Activated naive CD8-positive, alpha-beta T cell treated with anti-CD3 and anti-CD28 coated beads, Interleukin-2, amount 10 ng/mL, durations not matched to agents 7 days and 5 days (primary cell): ENCODE data around the gene TRNAU1AP. TPM values are rescaled to one million over a fixed set of nuclear protein-coding genes. Genes with fewer than 3 reads are reported as not detected.

ENCODE experiments used
- ATAC-seq: fragments of 150-1000 bp; cut with Tn5 transposase; one replicate; pipeline ENCODE4 v1.10.0; 2021; ENCODE audit warnings: low read depth, moderate library complexity
- POLR2A ChIA-PET: fragments of 350-600 bp; sonication (Branson Sonifier 250); formaldehyde crosslinking; loops from one replicate; lab custom pipeline; 2021; ENCODE audit warnings: antibody characterized with exemption; lab: Charles Lee
- DNase-seq: peaks from one replicate; pipeline ENCODE4 v3.0.0; 2021
- H3K27ac Mint-ChIP-seq: one replicate; pipeline ENCODE4 v1.8.0; 2022; ENCODE audit warnings: mild to moderate bottlenecking, mixed read lengths
- H3K27me3 Mint-ChIP-seq: one replicate; pipeline ENCODE4 v1.8.0; 2022; ENCODE audit warnings: mild to moderate bottlenecking, moderate library complexity, mixed read lengths
- H3K36me3 Mint-ChIP-seq: one replicate; pipeline ENCODE4 v1.8.0; 2021; ENCODE audit warnings: mild to moderate bottlenecking, mixed read lengths
- H3K4me1 Mint-ChIP-seq: one replicate; pipeline ENCODE4 v1.8.0; 2021; ENCODE audit warnings: mixed read lengths
- H3K4me3 Mint-ChIP-seq: one replicate; pipeline ENCODE4 v1.8.0; 2022; ENCODE audit warnings: mild to moderate bottlenecking, moderate library complexity, mixed read lengths
- H3K9me3 Mint-ChIP-seq: one replicate; pipeline ENCODE4 v1.8.0; 2021; ENCODE audit warnings: mixed read lengths
- total RNA-seq, 2 experiments: library from RNA; stranded (reverse); gene quantifications; one replicate each; pipeline ENCODE4 v1.2.3, GENCODE V29; 2021

TRNAU1AP gene
- total RNA-seq, result 10 to 100 TPM; 54.2 to 58.9 TPM

DNA sequence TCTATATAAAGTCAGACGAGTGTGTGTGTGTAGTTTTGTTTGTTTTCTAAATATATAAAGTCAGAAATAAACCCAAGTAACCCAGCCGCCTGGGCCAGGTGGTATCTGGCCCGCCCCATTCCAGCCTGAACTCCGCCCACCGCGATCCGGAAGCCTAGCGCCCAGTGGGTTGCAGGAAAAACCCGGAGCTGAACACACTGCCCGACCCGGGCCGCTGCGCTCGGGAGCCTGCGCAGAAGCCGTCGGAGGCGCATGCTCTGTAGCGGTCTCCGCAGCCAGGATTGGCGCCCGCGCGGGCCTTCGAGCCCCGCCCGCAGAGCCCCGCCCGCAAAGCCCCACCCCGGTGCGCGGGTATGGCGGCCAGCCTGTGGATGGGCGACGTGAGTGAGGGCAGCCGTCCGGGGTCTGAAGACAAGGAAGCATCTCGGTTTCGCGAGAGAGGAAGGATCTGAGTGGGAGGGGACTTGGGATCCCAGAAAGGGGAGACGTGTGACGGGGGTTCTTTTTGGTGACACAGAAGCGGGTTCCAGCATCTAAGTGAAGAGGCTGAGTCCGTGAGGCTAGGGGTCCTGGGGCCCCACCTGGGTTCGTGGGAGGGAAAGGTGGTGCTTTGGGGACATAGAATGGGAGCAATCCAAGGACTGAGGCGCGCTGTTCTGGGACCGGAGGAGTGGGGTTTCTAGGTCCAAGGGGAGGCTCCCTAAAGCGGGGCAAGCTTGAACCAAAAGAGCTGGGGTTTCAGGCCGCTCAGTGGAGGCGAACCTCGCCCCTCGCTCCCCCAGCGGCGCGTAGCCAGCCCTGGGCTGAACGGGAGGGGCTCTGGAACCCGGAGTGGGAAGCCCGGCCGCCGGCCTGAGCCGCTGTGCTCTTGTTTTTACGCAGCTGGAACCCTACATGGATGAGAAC is at the start of gene TRNAU1AP:
TSS of gene TRNAU1AP (plus strand) at position 328 of the 906 bp plus-strand sequence. CDS start at position 354, 26 bp downstream.
- POLR2A ChIA-PET, result interaction anchor here (0.6 to 2.5 kb wide), 16 partner anchors 25 to 633 kb away, joined by 3 to 59 read pairs (median 5); partner anchors contain the start of genes ATP5IF1, GMEB1, RCC1 and RNU11

DNA sequence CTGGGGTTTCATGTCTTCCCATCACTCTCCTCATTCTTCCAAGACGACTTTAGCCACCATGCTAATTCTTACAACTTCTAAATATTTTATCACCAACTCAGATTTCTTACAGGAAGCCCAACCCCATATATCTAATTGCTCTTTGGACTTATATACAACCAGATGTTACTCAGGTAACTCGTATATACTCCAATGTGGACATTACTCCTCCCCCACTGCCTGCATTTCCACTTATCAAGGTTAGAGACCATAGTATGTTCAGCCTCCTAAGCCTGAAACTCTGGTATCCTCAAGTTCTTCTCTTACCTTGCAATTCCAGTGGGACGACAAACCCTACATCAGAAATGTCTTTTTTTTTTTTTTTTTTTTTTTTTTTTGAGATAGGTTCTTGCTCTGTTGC is 49.8 kb upstream of the TRNAU1AP start:
- no peak overlapping the region for H3K27ac Mint-ChIP-seq
- POLR2A ChIA-PET, result interaction anchor here (0.7 kb wide), 2 partner anchors 76 to 1074 kb away, joined by 4 to 9 read pairs; no protein-coding TSS in a partner anchor
- no peak for ATAC-seq
- H3K27me3 Mint-ChIP-seq, result no peaks in the 10 kb centered on the region
- no peaks in the 10 kb centered on the region for H3K9me3 Mint-ChIP-seq
- H3K4me3 Mint-ChIP-seq, result no peak overlapping the region
- no peak for DNase-seq
- peaks cover 3% of the 10 kb centered on the region for H3K4me1 Mint-ChIP-seq
- H3K36me3 Mint-ChIP-seq, result peaks cover 21% of the 10 kb centered on the region

More for the DNA sequence above, at the start of gene TRNAU1AP:
- no peaks in the 10 kb centered on the region for H3K9me3 Mint-ChIP-seq
- ATAC-seq (peak; percentile 95), DNase-seq (peak; percentile 98)
- H3K4me3 Mint-ChIP-seq, result peak within 1 kb of the TSS; percentile 93
- H3K4me1 Mint-ChIP-seq, result peaks cover 20% of the 10 kb centered on the region
- H3K27me3 Mint-ChIP-seq, result no peaks in the 10 kb centered on the region
- H3K27ac Mint-ChIP-seq, result peak within 1 kb of the TSS; percentile 96
- H3K36me3 Mint-ChIP-seq, result peaks cover 17% of the 10 kb centered on the region

DNA sequence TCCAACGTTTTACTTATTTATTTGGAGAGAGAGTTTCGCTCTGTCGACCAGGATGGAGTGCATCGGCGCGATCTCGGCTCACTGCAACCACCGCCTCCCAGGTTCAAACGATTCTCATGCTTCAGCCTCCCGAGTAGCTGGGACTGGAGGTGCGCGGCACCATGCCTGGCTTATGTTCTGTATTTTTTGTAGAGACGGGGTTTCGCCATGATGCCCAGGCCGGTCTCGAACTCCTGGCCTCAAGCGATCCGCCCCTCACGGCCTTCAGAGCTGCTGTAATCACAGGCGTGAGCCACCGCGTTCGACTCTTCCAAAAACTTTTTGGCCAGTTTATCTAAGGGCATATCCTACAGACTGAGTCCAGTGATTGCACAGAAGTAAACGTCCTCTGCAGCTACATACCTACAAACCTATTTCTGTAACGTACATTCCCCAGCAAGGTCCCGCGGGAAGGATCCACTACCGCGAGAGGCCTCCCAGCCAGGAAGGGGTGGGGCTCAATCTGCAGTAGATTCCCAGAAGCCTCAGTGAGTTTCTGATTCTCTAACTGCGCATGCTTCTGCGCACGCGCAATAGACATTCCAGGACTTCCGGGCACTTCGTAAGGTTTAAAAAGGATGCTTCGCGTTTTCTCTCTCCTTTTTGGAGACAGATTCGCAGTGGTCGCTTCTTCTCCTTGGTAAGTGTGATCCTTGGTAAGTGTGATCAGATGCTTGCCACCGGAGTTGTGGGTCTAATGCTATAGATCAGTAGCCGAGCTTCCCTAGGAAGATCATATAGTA is 47.3 kb upstream of the TRNAU1AP start, which contains the start of gene RCC1:
TSS of gene RCC1 (plus strand) at position 638 of the 782 bp plus-strand sequence. CDS start 23,824 bp downstream, outside the sequence.
- POLR2A ChIA-PET, result interaction anchor here (0.6 to 8.2 kb wide), 24 partner anchors 8 to 676 kb away, joined by 3 to 104 read pairs (median 5); partner anchors contain the start of genes EYA3, GMEB1, MED18 and PHACTR4
- DNase-seq (peak; percentile 89), ATAC-seq (peak; percentile 85)
- Mint-ChIP-seq H3K4me3 (peak within 1 kb of the TSS; percentile 99), H3K36me3 (peaks cover 46% of the 10 kb centered on the region), H3K9me3 (no peaks in the 10 kb centered on the region), H3K27ac (peak within 1 kb of the TSS; percentile 99), H3K27me3 (no peaks in the 10 kb centered on the region), H3K4me1 (peaks cover 27% of the 10 kb centered on the region)

DNA sequence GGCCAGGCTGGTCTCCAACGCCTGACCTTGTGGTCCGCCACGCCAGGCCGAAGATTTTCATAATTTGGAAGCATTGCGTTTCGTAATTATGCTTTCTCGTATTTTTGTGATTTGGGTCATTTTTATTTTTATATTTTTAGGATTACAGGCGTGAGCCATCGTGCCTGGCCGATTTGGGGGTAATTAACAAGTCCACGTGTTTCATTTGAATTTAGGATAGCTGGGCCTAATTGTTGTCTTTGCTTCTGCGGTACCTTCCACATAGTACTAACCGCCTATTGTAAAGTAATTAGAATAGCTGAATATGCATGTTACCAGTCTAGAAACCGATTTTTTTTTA is 46.0 kb upstream of the TRNAU1AP start:
- Mint-ChIP-seq H3K4me1 (peaks cover 33% of the 10 kb centered on the region), H3K9me3 (no peaks in the 10 kb centered on the region), H3K36me3 (peaks cover 52% of the 10 kb centered on the region), H3K27me3 (no peaks in the 10 kb centered on the region), H3K27ac (peak overlapping the region; percentile 99), H3K4me3 (peak overlapping the region; percentile 99)
- DNase-seq, result no peak
- no peak for ATAC-seq
- POLR2A ChIA-PET, result interaction anchor here (0.6 to 8.2 kb wide), 11 partner anchors 10 to 675 kb away, joined by 3 to 104 read pairs (median 7); partner anchors contain the start of genes GMEB1, RNU11, SRSF4 and TAF12

DNA sequence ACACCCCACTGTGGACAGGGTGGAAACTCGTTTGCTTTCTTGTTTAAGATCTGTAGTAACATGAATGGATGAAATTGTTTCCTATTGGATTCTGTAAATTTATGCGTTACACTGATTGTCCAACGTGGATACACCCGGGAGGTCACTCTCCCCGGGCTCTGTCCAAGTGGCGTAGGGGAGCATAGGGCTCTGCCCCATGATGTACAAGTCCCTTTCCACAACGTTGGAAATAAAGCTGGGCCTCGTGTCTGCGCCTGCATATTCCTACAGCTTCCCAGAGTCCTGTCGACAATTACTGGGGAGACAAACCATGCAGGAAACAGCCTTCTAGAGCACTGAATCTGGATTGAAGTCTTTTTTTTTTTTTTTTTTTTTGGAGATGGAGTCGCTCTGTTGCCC is 45.6 kb upstream of the TRNAU1AP start:
- H3K36me3 Mint-ChIP-seq, result peaks cover 55% of the 10 kb centered on the region
- POLR2A ChIA-PET, result interaction anchor here (0.6 to 8.2 kb wide), 13 partner anchors 10 to 675 kb away, joined by 3 to 104 read pairs (median 6); partner anchors contain the start of genes GMEB1, RNU11, SRSF4 and TAF12
- no peaks in the 10 kb centered on the region for H3K9me3 Mint-ChIP-seq
- H3K4me1 Mint-ChIP-seq, result peaks cover 35% of the 10 kb centered on the region
- peak overlapping the region; percentile 99 for H3K4me3 Mint-ChIP-seq
- no peak for ATAC-seq
- DNase-seq, result no peak
- peak overlapping the region; percentile 99 for H3K27ac Mint-ChIP-seq
- no peaks in the 10 kb centered on the region for H3K27me3 Mint-ChIP-seq

DNA sequence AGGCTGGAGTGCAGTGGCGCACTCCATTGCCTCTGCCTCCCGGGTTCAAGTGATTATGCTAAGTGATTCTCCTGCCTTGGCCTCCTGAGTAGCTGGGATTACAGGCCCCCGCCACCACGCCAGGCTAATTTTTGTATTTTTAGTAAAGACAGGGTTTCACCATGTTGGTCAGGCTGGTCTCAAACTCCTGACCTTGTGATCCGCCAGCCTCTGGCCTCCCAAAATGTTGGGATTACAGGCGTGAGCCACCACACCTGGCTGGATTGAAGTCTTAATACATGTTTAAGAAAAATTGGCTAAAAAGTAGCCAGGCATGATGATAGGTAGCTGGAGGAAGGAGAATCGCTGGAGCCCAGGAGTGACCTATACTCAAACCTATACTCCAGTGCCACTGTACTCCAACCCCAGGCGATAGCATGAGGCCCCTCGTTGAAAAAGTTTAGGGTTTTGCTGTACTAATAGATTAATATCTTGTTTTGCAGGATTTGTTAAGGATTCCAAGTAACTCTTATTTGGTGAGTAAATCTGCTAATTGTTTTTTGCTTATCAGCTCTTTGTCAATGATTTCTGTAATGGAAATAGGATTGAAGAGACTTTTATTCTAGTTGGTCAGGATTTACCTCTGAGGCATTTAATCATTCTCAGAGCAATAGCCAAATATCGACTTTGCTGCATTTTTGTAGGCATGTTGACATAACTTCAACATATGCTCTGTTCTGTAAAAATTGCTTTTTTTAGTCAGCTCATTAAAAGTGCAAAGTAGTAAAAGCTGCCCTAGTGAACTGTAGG is 45.0 kb upstream of the TRNAU1AP start:
- ATAC-seq, result no peak
- no peaks in the 10 kb centered on the region for H3K27me3 Mint-ChIP-seq
- H3K36me3 Mint-ChIP-seq, result peaks cover 60% of the 10 kb centered on the region
- H3K27ac Mint-ChIP-seq, result peak overlapping the region; percentile 99
- POLR2A ChIA-PET, result interaction anchor here (0.6 to 8.2 kb wide), 14 partner anchors 9 to 271 kb away, joined by 3 to 104 read pairs (median 6); partner anchors contain the start of genes GMEB1, MED18, RNU11 and TAF12
- peak overlapping the region; percentile 99 for H3K4me3 Mint-ChIP-seq
- DNase-seq, result no peak
- H3K4me1 Mint-ChIP-seq, result peaks cover 40% of the 10 kb centered on the region
- H3K9me3 Mint-ChIP-seq, result no peaks in the 10 kb centered on the region

DNA sequence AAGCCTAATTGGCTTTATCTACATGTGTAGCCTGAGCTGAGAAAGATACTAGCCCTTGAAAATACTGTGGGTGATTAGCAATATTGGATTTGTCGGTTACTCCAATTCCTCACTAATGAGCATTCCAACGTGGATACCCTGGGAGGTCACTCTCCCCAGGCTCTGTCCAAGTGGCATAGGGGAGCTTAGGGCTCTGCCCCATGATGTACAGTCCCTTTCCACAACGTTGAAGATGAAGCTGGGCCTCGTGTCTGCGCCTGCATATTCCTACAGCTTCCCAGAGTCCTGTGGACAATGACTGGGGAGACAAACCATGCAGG is 44.5 kb upstream of the TRNAU1AP start:
- ATAC-seq (no peak), DNase-seq (no peak)
- Mint-ChIP-seq H3K27me3 (no peaks in the 10 kb centered on the region), H3K4me3 (peak overlapping the region; percentile 99), H3K27ac (peak overlapping the region; percentile 99), H3K36me3 (peaks cover 60% of the 10 kb centered on the region), H3K4me1 (peaks cover 41% of the 10 kb centered on the region), H3K9me3 (no peaks in the 10 kb centered on the region)
- POLR2A ChIA-PET, result interaction anchor here (0.6 to 8.2 kb wide), 8 partner anchors 8 to 262 kb away, joined by 3 to 104 read pairs (median 6); partner anchors contain the start of genes MED18, TAF12 and YTHDF2

DNA sequence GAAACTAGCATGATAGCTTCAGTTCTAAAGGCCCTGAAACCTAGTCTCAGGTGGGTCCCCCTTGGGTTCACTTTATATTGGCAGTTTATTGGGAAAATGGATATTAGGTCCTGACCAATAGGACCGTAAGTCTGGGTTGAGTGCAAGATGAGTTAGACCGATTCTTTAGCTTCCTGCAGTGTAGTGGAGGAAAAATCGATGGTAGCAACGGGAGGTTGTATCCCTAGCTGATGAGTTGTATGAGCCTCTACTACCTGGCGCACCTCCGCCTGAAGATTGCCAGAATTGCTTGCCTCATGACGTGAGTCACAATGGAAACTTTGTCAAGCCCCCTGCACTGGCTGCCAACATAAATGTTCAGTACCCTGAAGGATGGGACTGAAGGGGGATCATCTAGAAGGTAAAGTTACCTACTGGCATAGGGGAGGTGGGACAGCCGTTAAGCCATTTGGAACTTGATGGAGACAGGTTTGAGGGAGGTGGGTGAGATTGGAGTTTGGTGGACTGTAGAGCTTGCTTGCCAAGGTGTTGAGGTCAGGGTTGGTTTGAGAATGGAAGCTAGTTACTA is 43.1 kb upstream of the TRNAU1AP start:
- ATAC-seq, result no peak
- Mint-ChIP-seq H3K27me3 (no peaks in the 10 kb centered on the region), H3K4me1 (peaks cover 41% of the 10 kb centered on the region), H3K36me3 (peaks cover 63% of the 10 kb centered on the region), H3K27ac (peak overlapping the region; percentile 99), H3K9me3 (no peaks in the 10 kb centered on the region), H3K4me3 (peak overlapping the region; percentile 99)
- DNase-seq, result no peak
- POLR2A ChIA-PET, result interaction anchor here (0.6 to 8.2 kb wide), 11 partner anchors 9 to 274 kb away, joined by 3 to 104 read pairs (median 3); partner anchors contain the start of genes ATP5IF1, GMEB1 and TRNAU1AP

DNA sequence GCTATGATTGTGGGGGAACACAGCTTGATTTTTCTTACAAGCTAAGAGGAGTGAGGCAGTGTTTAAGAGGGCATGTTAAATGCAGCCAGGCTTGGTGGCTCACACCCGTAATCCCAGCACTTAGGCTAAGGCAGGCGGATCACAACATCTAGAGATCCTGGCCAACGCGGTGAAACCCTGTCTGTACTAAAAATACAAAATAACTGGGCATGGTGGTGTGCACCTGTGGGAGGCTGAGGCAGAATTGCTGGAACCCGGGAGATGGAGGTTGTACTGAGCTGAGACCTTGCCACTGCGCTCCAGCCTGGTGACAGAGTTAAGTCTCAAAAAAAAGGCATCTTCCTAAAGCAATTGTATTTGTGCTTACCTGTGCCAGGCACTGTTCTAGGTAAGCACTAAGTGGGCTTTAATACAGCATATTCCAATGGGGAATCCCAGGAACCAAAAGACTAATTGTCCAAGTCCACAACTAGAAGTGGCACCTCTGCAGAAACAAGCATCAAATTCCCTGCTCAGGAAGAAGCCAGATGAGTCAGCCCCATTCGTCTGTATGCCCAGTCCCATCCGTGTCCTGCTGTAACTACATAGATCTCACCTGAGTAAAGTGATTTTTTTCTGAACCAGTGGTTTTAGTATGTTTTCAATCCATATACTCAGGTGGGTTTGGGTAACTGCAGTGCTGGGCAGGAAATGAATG is 42.5 kb upstream of the TRNAU1AP start:
- Mint-ChIP-seq H3K4me1 (peaks cover 42% of the 10 kb centered on the region), H3K27me3 (no peaks in the 10 kb centered on the region), H3K36me3 (peaks cover 66% of the 10 kb centered on the region), H3K27ac (peak overlapping the region; percentile 99), H3K4me3 (peak overlapping the region; percentile 99), H3K9me3 (no peaks in the 10 kb centered on the region)
- peak; percentile 4 for ATAC-seq
- DNase-seq, result no peak
- POLR2A ChIA-PET, result interaction anchor here (0.7 to 8.2 kb wide), 9 partner anchors 8 to 395 kb away, joined by 3 to 104 read pairs (median 3); partner anchors contain the start of genes ATP5IF1, GMEB1 and TRNAU1AP

DNA sequence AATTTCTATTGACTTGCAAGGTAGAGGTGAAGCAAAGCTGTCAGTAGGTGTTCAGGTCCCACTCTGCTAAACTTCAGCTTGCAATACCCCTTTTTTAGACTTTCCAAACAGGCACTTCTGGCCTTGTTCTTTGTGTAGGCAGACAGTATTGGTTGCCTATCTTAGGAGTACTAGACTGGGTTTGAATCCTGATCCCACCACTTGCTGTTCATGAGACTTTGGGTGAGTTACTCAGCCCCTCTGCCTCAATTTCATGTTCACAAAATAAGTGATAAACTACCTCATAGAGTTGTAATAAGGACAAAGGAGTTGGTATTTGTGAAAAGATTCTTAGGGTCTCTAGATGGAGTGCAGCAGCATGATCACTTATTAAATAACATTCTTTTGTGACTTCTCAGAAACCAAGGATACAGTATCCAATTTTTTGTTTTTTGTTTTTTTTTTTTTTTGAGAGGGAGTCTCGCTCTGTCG is 41.9 kb upstream of the TRNAU1AP start:
- Mint-ChIP-seq H3K27me3 (no peaks in the 10 kb centered on the region), H3K36me3 (peaks cover 62% of the 10 kb centered on the region), H3K4me1 (peaks cover 41% of the 10 kb centered on the region), H3K27ac (peak overlapping the region; percentile 99), H3K9me3 (no peaks in the 10 kb centered on the region), H3K4me3 (peak overlapping the region; percentile 99)
- no peak for ATAC-seq
- no peak for DNase-seq
- POLR2A ChIA-PET, result interaction anchor here (0.7 to 8.2 kb wide), 6 partner anchors 43 to 394 kb away, joined by 3 to 104 read pairs (median 3); partner anchors contain the start of gene ATP5IF1

DNA sequence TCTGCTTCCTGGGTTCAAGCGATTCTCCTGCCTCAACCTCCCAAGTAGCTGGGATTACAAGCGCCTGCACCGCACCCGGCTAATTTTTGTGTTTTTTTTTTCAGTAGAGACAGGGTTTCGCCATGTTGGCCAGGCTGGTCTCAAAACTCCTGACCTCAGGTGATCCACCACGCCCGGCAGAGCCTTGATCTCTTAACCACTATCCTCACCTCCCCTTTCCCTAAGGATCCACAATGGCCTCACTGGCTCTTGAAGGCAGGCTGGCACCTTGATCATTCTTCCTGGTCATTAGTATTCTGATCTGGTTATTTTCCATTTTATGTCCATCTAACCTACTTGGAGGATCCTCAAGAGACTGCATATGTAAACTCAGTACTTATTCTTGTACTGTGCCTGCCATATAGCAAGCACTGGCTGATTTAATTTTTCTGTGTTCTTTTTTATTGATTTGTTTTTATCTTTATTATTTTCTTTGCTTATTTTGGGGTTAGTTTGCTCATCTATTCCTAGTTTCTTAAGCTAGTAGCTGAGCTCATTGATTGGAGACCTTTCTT is 40.8 kb upstream of the TRNAU1AP start:
- H3K4me1 Mint-ChIP-seq, result peaks cover 43% of the 10 kb centered on the region

More for the DNA sequence above, 40.8 kb upstream of the TRNAU1AP start:
- DNase-seq, result no peak
- Mint-ChIP-seq H3K27me3 (no peaks in the 10 kb centered on the region), H3K9me3 (no peaks in the 10 kb centered on the region), H3K4me3 (peak overlapping the region; percentile 99), H3K27ac (peak overlapping the region; percentile 73), H3K36me3 (peaks cover 55% of the 10 kb centered on the region)
- POLR2A ChIA-PET, result interaction anchor here (0.6 to 8.2 kb wide), 4 partner anchors 69 to 250 kb away, joined by 3 to 104 read pairs (median 6); no protein-coding TSS in a partner anchor
- ATAC-seq, result no peak
